ENCODE results near the gene KLC1.

The KLC1 gene

GRCh38 chr14:103707329-103708263, 78.6 kb downstream of the KLC1 start:
- no peak for TF ChIP-seq CTCF (IDR thresholded peaks at IDR 0.05; ENCODE audit: low read depth, low read length, poor library complexity, severe bottlenecking)
- TF ChIP-seq EZH2phosphoT487 (IDR thresholded peaks at IDR 0.05; ENCODE audit: borderline replicate concordance, low read length): no peak
- Histone ChIP-seq H3K27ac (ENCODE audit: low read depth, low read length) (no peak overlapping the region), H3K9me2 (replicated peaks; ENCODE audit: control insufficient read depth, low read length) (no peaks in the 10 kb centered on the region), H3K27me3 (ENCODE audit: control insufficient read depth, low read length) (no peaks in the 10 kb centered on the region), H3K4me1 (ENCODE audit: control insufficient read depth, low read length) (peaks cover 13% of the 10 kb centered on the region), H3K9me3 (ENCODE audit: control insufficient read depth, insufficient read depth, low read length) (no peaks in the 10 kb centered on the region), H3K36me3 (ENCODE audit: control insufficient read depth, low read length) (peaks cover 93% of the 10 kb centered on the region), H4K20me1 (ENCODE audit: control insufficient read depth, insufficient read depth, low read depth, low read length) (no peaks in the 10 kb centered on the region; the same call in 1 of the 2 replicates), H3K79me2 (ENCODE audit: control insufficient read depth, low read length) (peaks cover 39% of the 10 kb centered on the region), H3K4me3 (ENCODE audit: low read length) (no peak overlapping the region), H3K4me2 (ENCODE audit: low read length) (no peak overlapping the region), H3F3A (ENCODE audit: control insufficient read depth, insufficient read depth) (no peaks in the 10 kb centered on the region)

- no peaks in the 10 kb centered on the region for H3K9me3 ChIP-seq (ENCODE audit: control insufficient read depth, insufficient read depth, low read length)
Measured at GRCh38 chr14:103708750-103709187, 79.8 kb downstream of the KLC1 start.

GRCh38 chr14:103709814-103710213, 80.8 kb downstream of the KLC1 start:
- no peak for TF ChIP-seq CTCF (IDR thresholded peaks at IDR 0.05; ENCODE audit: low read depth, low read length, poor library complexity, severe bottlenecking)
- no peak for TF ChIP-seq EZH2phosphoT487 (IDR thresholded peaks at IDR 0.05; ENCODE audit: borderline replicate concordance, low read length)
- H3K4me1 ChIP-seq (ENCODE audit: control insufficient read depth, low read length): peaks cover 17% of the 10 kb centered on the region
- H3K36me3 ChIP-seq (ENCODE audit: control insufficient read depth, low read length): peaks cover 94% of the 10 kb centered on the region
- H3F3A ChIP-seq (ENCODE audit: control insufficient read depth, insufficient read depth): no peaks in the 10 kb centered on the region
- no peaks in the 10 kb centered on the region for H3K9me3 ChIP-seq (ENCODE audit: control insufficient read depth, insufficient read depth, low read length)
- peaks cover 61% of the 10 kb centered on the region for H3K79me2 ChIP-seq (ENCODE audit: control insufficient read depth, low read length)
- no peaks in the 10 kb centered on the region for H3K9me2 ChIP-seq (replicated peaks; ENCODE audit: control insufficient read depth, low read length)
- no peak overlapping the region for H3K27ac ChIP-seq (ENCODE audit: low read depth, low read length)
- no peak overlapping the region for H3K4me3 ChIP-seq (ENCODE audit: low read length)
- H3K4me2 ChIP-seq (ENCODE audit: low read length): no peak overlapping the region
- no peaks in the 10 kb centered on the region for H3K27me3 ChIP-seq (ENCODE audit: control insufficient read depth, low read length)
- H4K20me1 ChIP-seq (ENCODE audit: control insufficient read depth, insufficient read depth, low read depth, low read length): no peaks in the 10 kb centered on the region; the same call in none of the 2 replicates

More at GRCh38 chr14:103708750-103709187, 79.8 kb downstream of the KLC1 start:
- Histone ChIP-seq H3F3A (ENCODE audit: control insufficient read depth, insufficient read depth) (no peaks in the 10 kb centered on the region), H3K4me3 (ENCODE audit: low read length) (no peak overlapping the region), H3K4me2 (ENCODE audit: low read length) (no peak overlapping the region), H3K27me3 (ENCODE audit: control insufficient read depth, low read length) (no peaks in the 10 kb centered on the region), H3K79me2 (ENCODE audit: control insufficient read depth, low read length) (peaks cover 51% of the 10 kb centered on the region), H3K9me2 (replicated peaks; ENCODE audit: control insufficient read depth, low read length) (no peaks in the 10 kb centered on the region), H3K4me1 (ENCODE audit: control insufficient read depth, low read length) (peaks cover 12% of the 10 kb centered on the region), H3K27ac (ENCODE audit: low read depth, low read length) (no peak overlapping the region), H4K20me1 (ENCODE audit: control insufficient read depth, insufficient read depth, low read depth, low read length) (no peaks in the 10 kb centered on the region; the same call in none of the 2 replicates), H3K36me3 (ENCODE audit: control insufficient read depth, low read length) (peaks cover 93% of the 10 kb centered on the region)
- TF ChIP-seq EZH2phosphoT487 (IDR thresholded peaks at IDR 0.05; ENCODE audit: borderline replicate concordance, low read length) (no peak), CTCF (IDR thresholded peaks at IDR 0.05; ENCODE audit: low read depth, low read length, poor library complexity, severe bottlenecking) (no peak)

Data from DOHH2 (cell line).